Posterior cingulate gyrus (tissue), 11 donors: ENCODE data around the gene ATP12A.
A peak's percentile ranks its signal among the peaks of the same experiment; 100 is the strongest.

Source experiments
- DNase-seq, 10 donors: peaks; one replicate each; pipeline versions ENCODE4 v3.0.0 to v3.0.0-alpha.2; 2020 to 2021; ENCODE audit warnings: mixed read lengths in 3 of 10
- intact Hi-C: fragments of 100-400 bp; cut with DNase I; formaldehyde crosslinking; loops from one replicate; pipeline ENCODE4 v1.15.1; 2023

Gene ATP12A

GRCh38 chr13:24680258-24680920 lies at the start of gene ATP12A:
Gene ATP12A (plus strand): TSS chr13:24680408. CDS start chr13:24680744, 336 bp downstream.
- peak in 1 of 10 donors; percentile 59 for DNase-seq
- intact Hi-C loops: no loop called here

GRCh38 chr13:24630851-24631620 lies 49.2 kb upstream of the ATP12A start:
- intact Hi-C loops: no loop called here
- no peak for DNase-seq

- no peak for DNase-seq
- intact Hi-C loops: no loop called here
These were observed 48.3 kb upstream of the ATP12A start for GRCh38 chr13:24631922-24632321.

- intact Hi-C loops: no loop called here
These were observed 47.7 kb upstream of the ATP12A start for GRCh38 chr13:24632382-24633121.

GRCh38 chr13:24636776-24637175 lies 43.4 kb upstream of the ATP12A start:
- intact Hi-C loops: no loop called here
- no peak for DNase-seq

More at GRCh38 chr13:24632382-24633121, 47.7 kb upstream of the ATP12A start:
- no peak for DNase-seq

- DNase-seq: no peak
- intact Hi-C loops: no loop called here
These were observed 42.1 kb upstream of the ATP12A start for GRCh38 chr13:24638096-24638495.

- intact Hi-C loops: no loop called here
These were observed 39.5 kb upstream of the ATP12A start for GRCh38 chr13:24640752-24641151.

GRCh38 chr13:24642219-24642618 lies 38.0 kb upstream of the ATP12A start:
- intact Hi-C loops: no loop called here
- DNase-seq: no peak

More at GRCh38 chr13:24640752-24641151, 39.5 kb upstream of the ATP12A start:
- no peak for DNase-seq

GRCh38 chr13:24644036-24644435 lies 36.2 kb upstream of the ATP12A start:
- DNase-seq: no peak
- intact Hi-C loops: no loop called here

- no peak for DNase-seq
- intact Hi-C loops: no loop called here
These were observed 31.9 kb upstream of the ATP12A start for GRCh38 chr13:24648271-24648670.

- DNase-seq: no peak
These were observed 31.1 kb upstream of the ATP12A start for GRCh38 chr13:24648983-24649687.

GRCh38 chr13:24649688-24650043 lies 30.5 kb upstream of the ATP12A start:
- DNase-seq: no peak
- intact Hi-C loops: no loop called here

More at GRCh38 chr13:24648983-24649687, 31.1 kb upstream of the ATP12A start:
- intact Hi-C loops: no loop called here

- no peak for DNase-seq
- intact Hi-C loops: no loop called here
These were observed 30.0 kb upstream of the ATP12A start for GRCh38 chr13:24650161-24650560.

GRCh38 chr13:24651718-24652345 lies 28.4 kb upstream of the ATP12A start:
- no peak for DNase-seq
- intact Hi-C loops: no loop called here

- intact Hi-C loops: no loop called here
- DNase-seq: no peak
These were observed 27.8 kb upstream of the ATP12A start for GRCh38 chr13:24652359-24652758.

GRCh38 chr13:24654741-24655140 lies 25.5 kb upstream of the ATP12A start:
- intact Hi-C loops: no loop called here
- no peak for DNase-seq

GRCh38 chr13:24659239-24659638 lies 21.0 kb upstream of the ATP12A start:
- DNase-seq: no peak
- intact Hi-C loops: no loop called here

- intact Hi-C loops: no loop called here
- DNase-seq: no peak
These were observed 20.0 kb upstream of the ATP12A start for GRCh38 chr13:24660023-24660741.

GRCh38 chr13:24661713-24662112 lies 18.5 kb upstream of the ATP12A start:
- intact Hi-C loops: no loop called here
- DNase-seq: no peak
